HCT116 (cell line): ENCODE results near the gene SCN1B.

Experiments
- CEBPB ChIP-seq: IDR thresholded peaks from 2 replicates; pipeline ENCODE4 v1.6.1; 2012; ENCODE audit warnings: low read depth
- EZH2 ChIP-seq: fragments of 200-600 bp; sonication (generic); IDR thresholded peaks from 2 replicates; pipeline ENCODE4 v1.6.1; 2017; ENCODE audit warnings: antibody characterized with exemption, mixed run types
- EZH2phosphoT487 ChIP-seq: fragments of 200-600 bp; IDR thresholded peaks from 2 replicates; pipeline ENCODE4 v1.6.1; 2018; ENCODE audit warnings: antibody characterized with exemption, borderline replicate concordance
- POLR2A ChIP-seq: IDR thresholded peaks from 2 replicates; pipeline ENCODE4 v1.7.0; 2011; ENCODE audit warnings: borderline replicate concordance; ENCODE audit not compliant: insufficient read depth, insufficient read length; ENCODE audit errors: extremely low read depth
- RAD21 ChIP-seq: IDR thresholded peaks from 2 replicates; pipeline ENCODE4 v1.6.1; 2012; ENCODE audit warnings: low read depth, mild to moderate bottlenecking
- SIN3A ChIP-seq: IDR thresholded peaks from 2 replicates; pipeline ENCODE4 v1.6.1; 2012; ENCODE audit warnings: low read depth
- YY1 ChIP-seq: IDR thresholded peaks from 2 replicates; pipeline ENCODE4 v1.6.1; 2011; ENCODE audit warnings: low read length, low read depth, moderate library complexity, mild to moderate bottlenecking; ENCODE audit not compliant: insufficient replicate concordance; ENCODE audit errors: extremely low read depth
- TF ChIP-seq, protein P1 (sequence below): IDR thresholded peaks from 2 replicates; pipeline ENCODE4 v1.6.1; 2012; ENCODE audit warnings: low read depth
- TF ChIP-seq, protein P2 (sequence below), 3 experiments: fragments of 200-600 bp in 1 of 3; sonication (generic) in 1 of 3; IDR thresholded peaks in 2 of 3; conservative IDR thresholded peaks in 1 of 3; 2 replicates each; pipeline ENCODE4 v1.5.1; 2012 to 2017; ENCODE audit warnings: low read depth in 2 of 3, low read length in 2 of 3, antibody characterized with exemption in 1 of 3, borderline replicate concordance in 1 of 3, control low read depth in 1 of 3, mild to moderate bottlenecking in 1 of 3, mixed read lengths in 1 of 3, mixed run types in 1 of 3, moderate library complexity in 1 of 3; ENCODE audit not compliant: insufficient read depth in 1 of 3

DNA sequence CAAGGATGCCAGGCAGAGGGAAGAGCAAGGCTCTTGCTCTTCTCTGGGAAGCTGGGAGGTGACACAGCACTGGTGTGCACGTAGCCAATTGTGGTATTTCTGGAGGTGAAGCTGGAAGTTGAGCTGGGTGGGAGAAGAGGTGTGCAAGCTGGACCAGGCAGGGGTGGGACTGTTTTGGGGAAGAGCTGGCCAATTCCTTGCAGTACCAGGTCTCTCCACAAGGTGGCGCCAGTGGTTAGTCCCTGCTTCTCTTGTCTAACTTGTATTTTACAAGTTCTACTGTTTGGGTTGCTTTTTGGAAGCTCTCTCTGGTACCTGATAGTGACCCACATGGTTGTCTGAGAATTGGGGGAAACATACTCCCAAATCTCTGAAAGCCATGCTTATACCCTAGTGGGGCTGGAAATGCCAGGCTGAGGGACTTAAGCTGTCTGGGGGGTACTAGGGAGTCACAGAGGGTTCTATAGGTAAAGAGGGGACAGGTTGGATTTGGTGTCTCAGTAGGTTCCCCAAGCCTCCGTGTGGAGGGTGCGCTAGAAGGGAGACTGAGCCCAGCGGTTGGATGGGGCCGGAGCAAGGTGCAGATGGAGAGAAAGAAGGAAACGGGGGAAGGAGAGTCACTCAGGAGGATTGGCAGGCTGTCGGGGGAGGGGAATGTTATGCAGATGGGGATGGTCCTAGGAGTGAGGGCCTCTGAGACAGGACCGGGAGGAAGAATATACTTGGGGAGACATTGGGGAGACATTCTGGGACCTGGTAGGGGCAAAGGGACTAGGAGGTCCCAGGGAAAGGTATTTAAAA lies 14.2 kb downstream of the SCN1B start:
- TF ChIP-seq RAD21 (peak; percentile 71), YY1 (no peak), SIN3A (no peak), EZH2 (no peak), POLR2A (no peak), CEBPB (no peak), EZH2phosphoT487 (no peak)
- TF ChIP-seq, protein P1, sequence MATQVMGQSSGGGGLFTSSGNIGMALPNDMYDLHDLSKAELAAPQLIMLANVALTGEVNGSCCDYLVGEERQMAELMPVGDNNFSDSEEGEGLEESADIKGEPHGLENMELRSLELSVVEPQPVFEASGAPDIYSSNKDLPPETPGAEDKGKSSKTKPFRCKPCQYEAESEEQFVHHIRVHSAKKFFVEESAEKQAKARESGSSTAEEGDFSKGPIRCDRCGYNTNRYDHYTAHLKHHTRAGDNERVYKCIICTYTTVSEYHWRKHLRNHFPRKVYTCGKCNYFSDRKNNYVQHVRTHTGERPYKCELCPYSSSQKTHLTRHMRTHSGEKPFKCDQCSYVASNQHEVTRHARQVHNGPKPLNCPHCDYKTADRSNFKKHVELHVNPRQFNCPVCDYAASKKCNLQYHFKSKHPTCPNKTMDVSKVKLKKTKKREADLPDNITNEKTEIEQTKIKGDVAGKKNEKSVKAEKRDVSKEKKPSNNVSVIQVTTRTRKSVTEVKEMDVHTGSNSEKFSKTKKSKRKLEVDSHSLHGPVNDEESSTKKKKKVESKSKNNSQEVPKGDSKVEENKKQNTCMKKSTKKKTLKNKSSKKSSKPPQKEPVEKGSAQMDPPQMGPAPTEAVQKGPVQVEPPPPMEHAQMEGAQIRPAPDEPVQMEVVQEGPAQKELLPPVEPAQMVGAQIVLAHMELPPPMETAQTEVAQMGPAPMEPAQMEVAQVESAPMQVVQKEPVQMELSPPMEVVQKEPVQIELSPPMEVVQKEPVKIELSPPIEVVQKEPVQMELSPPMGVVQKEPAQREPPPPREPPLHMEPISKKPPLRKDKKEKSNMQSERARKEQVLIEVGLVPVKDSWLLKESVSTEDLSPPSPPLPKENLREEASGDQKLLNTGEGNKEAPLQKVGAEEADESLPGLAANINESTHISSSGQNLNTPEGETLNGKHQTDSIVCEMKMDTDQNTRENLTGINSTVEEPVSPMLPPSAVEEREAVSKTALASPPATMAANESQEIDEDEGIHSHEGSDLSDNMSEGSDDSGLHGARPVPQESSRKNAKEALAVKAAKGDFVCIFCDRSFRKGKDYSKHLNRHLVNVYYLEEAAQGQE, result no peak
- TF ChIP-seq, protein P2, sequence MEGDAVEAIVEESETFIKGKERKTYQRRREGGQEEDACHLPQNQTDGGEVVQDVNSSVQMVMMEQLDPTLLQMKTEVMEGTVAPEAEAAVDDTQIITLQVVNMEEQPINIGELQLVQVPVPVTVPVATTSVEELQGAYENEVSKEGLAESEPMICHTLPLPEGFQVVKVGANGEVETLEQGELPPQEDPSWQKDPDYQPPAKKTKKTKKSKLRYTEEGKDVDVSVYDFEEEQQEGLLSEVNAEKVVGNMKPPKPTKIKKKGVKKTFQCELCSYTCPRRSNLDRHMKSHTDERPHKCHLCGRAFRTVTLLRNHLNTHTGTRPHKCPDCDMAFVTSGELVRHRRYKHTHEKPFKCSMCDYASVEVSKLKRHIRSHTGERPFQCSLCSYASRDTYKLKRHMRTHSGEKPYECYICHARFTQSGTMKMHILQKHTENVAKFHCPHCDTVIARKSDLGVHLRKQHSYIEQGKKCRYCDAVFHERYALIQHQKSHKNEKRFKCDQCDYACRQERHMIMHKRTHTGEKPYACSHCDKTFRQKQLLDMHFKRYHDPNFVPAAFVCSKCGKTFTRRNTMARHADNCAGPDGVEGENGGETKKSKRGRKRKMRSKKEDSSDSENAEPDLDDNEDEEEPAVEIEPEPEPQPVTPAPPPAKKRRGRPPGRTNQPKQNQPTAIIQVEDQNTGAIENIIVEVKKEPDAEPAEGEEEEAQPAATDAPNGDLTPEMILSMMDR (IDR thresholded peaks at IDR 0.05 in 2 of 3, conservative IDR thresholded peaks at IDR 0.05 in 1 of 3; ENCODE audit: borderline replicate concordance in 1 of 3, insufficient read depth in 1 of 3, low read depth in 2 of 3, low read length in 2 of 3), result peak; percentile 65 to 98 (median 94)
